Measurements from ENCODE around the gene ZNF337. TPM values are rescaled to one million over a fixed set of nuclear protein-coding genes. Genes with fewer than 3 reads are reported as not detected.
"Not testable (repeated sequence)": the region's sequence is repeated elsewhere in the genome, so short reads cannot be mapped to it uniquely, and the experiment has no call there.

The ZNF337 gene
- total RNA-seq, 2 donors from 2014 or later, result 14.8 to 16.2 TPM

- ATAC-seq, result no peak
- no peak overlapping the region for H3K4me3 Mint-ChIP-seq
- H3K9me3 ChIP-seq (ENCODE audit: control insufficient read depth, low read length, poor library complexity, severe bottlenecking), result no peaks in the 10 kb centered on the region
- H3K27ac Mint-ChIP-seq, result no peak overlapping the region
- DNase-seq, result no peak
- H3K27me3 Mint-ChIP-seq, result no peaks in the 10 kb centered on the region
- peaks cover 14% of the 10 kb centered on the region for H3K4me1 Mint-ChIP-seq
- H3K36me3 Mint-ChIP-seq (ENCODE audit: low read depth), result peaks cover 5% of the 10 kb centered on the region
These were observed 11.2 kb downstream of the ZNF337 start for GRCh38 chr20:25685276-25686080.

GRCh38 chr20:25683826-25684225 lies 12.8 kb downstream of the ZNF337 start:
- not testable (repeated sequence) for H3K9me3 ChIP-seq (ENCODE audit: control insufficient read depth, low read length, poor library complexity, severe bottlenecking); H3K27me3 Mint-ChIP-seq; H3K27ac Mint-ChIP-seq; ATAC-seq; H3K4me3 Mint-ChIP-seq; H3K36me3 Mint-ChIP-seq (ENCODE audit: low read depth); DNase-seq
- peaks cover 14% of the 10 kb centered on the region for H3K4me1 Mint-ChIP-seq

- Mint-ChIP-seq H3K27ac (no peak overlapping the region), H3K27me3 (no peaks in the 10 kb centered on the region), H3K4me1 (peaks cover 14% of the 10 kb centered on the region), H3K4me3 (no peak overlapping the region), H3K36me3 (ENCODE audit: low read depth) (peaks cover 9% of the 10 kb centered on the region)
- ATAC-seq, result no peak
- no peak for DNase-seq
- no peaks in the 10 kb centered on the region for H3K9me3 ChIP-seq (ENCODE audit: control insufficient read depth, low read length, poor library complexity, severe bottlenecking)
These were observed 13.6 kb downstream of the ZNF337 start for GRCh38 chr20:25683050-25683449.

GRCh38 chr20:25676164-25676809 lies 20.4 kb downstream of the ZNF337 start:
- peaks cover 9% of the 10 kb centered on the region for H3K4me1 Mint-ChIP-seq
- no peak overlapping the region for H3K4me3 Mint-ChIP-seq
- DNase-seq (no peak), ATAC-seq (no peak)
- H3K36me3 Mint-ChIP-seq (ENCODE audit: low read depth), result peaks cover 16% of the 10 kb centered on the region
- no peaks in the 10 kb centered on the region for H3K27me3 Mint-ChIP-seq
- no peak overlapping the region for H3K27ac Mint-ChIP-seq
- H3K9me3 ChIP-seq (ENCODE audit: control insufficient read depth, low read length, poor library complexity, severe bottlenecking), result no peaks in the 10 kb centered on the region

GRCh38 chr20:25675161-25675560 lies 21.5 kb downstream of the ZNF337 start:
- ATAC-seq (no peak), DNase-seq (no peak)
- H3K27ac Mint-ChIP-seq, result no peak overlapping the region
- peaks cover 16% of the 10 kb centered on the region for H3K36me3 Mint-ChIP-seq (ENCODE audit: low read depth)
- no peaks in the 10 kb centered on the region for H3K9me3 ChIP-seq (ENCODE audit: control insufficient read depth, low read length, poor library complexity, severe bottlenecking)
- peaks cover 9% of the 10 kb centered on the region for H3K4me1 Mint-ChIP-seq
- H3K4me3 Mint-ChIP-seq, result no peak overlapping the region
- H3K27me3 Mint-ChIP-seq, result no peaks in the 10 kb centered on the region

- no peaks in the 10 kb centered on the region for H3K27me3 Mint-ChIP-seq
- DNase-seq (no peak), ATAC-seq (no peak)
- H3K9me3 ChIP-seq (ENCODE audit: control insufficient read depth, low read length, poor library complexity, severe bottlenecking), result no peaks in the 10 kb centered on the region
- H3K36me3 Mint-ChIP-seq (ENCODE audit: low read depth), result peaks cover 11% of the 10 kb centered on the region
- H3K4me1 Mint-ChIP-seq, result peaks cover 7% of the 10 kb centered on the region
- no peak overlapping the region for H3K27ac Mint-ChIP-seq
- no peak overlapping the region for H3K4me3 Mint-ChIP-seq
These were observed 23.9 kb downstream of the ZNF337 start for GRCh38 chr20:25672659-25673235.

GRCh38 chr20:25669826-25670422 lies 26.7 kb downstream of the ZNF337 start:
- H3K9me3 ChIP-seq (ENCODE audit: control insufficient read depth, low read length, poor library complexity, severe bottlenecking), result no peaks in the 10 kb centered on the region
- DNase-seq, result no peak
- Mint-ChIP-seq H3K4me3 (no peak overlapping the region), H3K36me3 (ENCODE audit: low read depth) (peaks cover 5% of the 10 kb centered on the region), H3K4me1 (peaks cover 4% of the 10 kb centered on the region), H3K27ac (no peak overlapping the region), H3K27me3 (no peaks in the 10 kb centered on the region)
- ATAC-seq, result no peak

GRCh38 chr20:25668446-25668845 lies 28.2 kb downstream of the ZNF337 start:
- Mint-ChIP-seq H3K4me3 (no peak overlapping the region), H3K4me1 (peaks cover 4% of the 10 kb centered on the region), H3K27ac (no peak overlapping the region), H3K36me3 (ENCODE audit: low read depth) (no peaks in the 10 kb centered on the region), H3K27me3 (no peaks in the 10 kb centered on the region)
- no peaks in the 10 kb centered on the region for H3K9me3 ChIP-seq (ENCODE audit: control insufficient read depth, low read length, poor library complexity, severe bottlenecking)
- DNase-seq (no peak), ATAC-seq (no peak)

GRCh38 chr20:25659999-25660398 lies 36.7 kb downstream of the ZNF337 start:
- H3K4me3 Mint-ChIP-seq, result peak overlapping the region; percentile 93
- ATAC-seq (peak; percentile 50), DNase-seq (no peak)
- peak overlapping the region; percentile 99 for H3K27ac Mint-ChIP-seq
- no peaks in the 10 kb centered on the region for H3K9me3 ChIP-seq (ENCODE audit: control insufficient read depth, low read length, poor library complexity, severe bottlenecking)
- peaks cover 21% of the 10 kb centered on the region for H3K4me1 Mint-ChIP-seq
- no peaks in the 10 kb centered on the region for H3K27me3 Mint-ChIP-seq
- H3K36me3 Mint-ChIP-seq (ENCODE audit: low read depth), result peaks cover 2% of the 10 kb centered on the region

GRCh38 chr20:25654487-25654886 lies 42.2 kb downstream of the ZNF337 start:
- Mint-ChIP-seq H3K27me3 (no peaks in the 10 kb centered on the region), H3K4me1 (peaks cover 8% of the 10 kb centered on the region), H3K36me3 (ENCODE audit: low read depth) (peaks cover 7% of the 10 kb centered on the region), H3K27ac (no peak overlapping the region), H3K4me3 (no peak overlapping the region)
- no peak for DNase-seq
- H3K9me3 ChIP-seq (ENCODE audit: control insufficient read depth, low read length, poor library complexity, severe bottlenecking), result no peaks in the 10 kb centered on the region
- no peak for ATAC-seq

GRCh38 chr20:25652866-25653265 lies 43.8 kb downstream of the ZNF337 start:
- H3K9me3 ChIP-seq (ENCODE audit: control insufficient read depth, low read length, poor library complexity, severe bottlenecking); H3K4me1 Mint-ChIP-seq; ATAC-seq; H3K27me3 Mint-ChIP-seq; H3K4me3 Mint-ChIP-seq; H3K27ac Mint-ChIP-seq; DNase-seq; H3K36me3 Mint-ChIP-seq (ENCODE audit: low read depth): not testable (repeated sequence)

- Mint-ChIP-seq H3K27ac (no peak overlapping the region), H3K4me3 (no peak overlapping the region), H3K36me3 (ENCODE audit: low read depth) (peaks cover 2% of the 10 kb centered on the region), H3K4me1 (peaks cover 7% of the 10 kb centered on the region), H3K27me3 (no peaks in the 10 kb centered on the region)
- DNase-seq (no peak), ATAC-seq (no peak)
- H3K9me3 ChIP-seq (ENCODE audit: control insufficient read depth, low read length, poor library complexity, severe bottlenecking), result no peaks in the 10 kb centered on the region
These were observed 51.8 kb downstream of the ZNF337 start for GRCh38 chr20:25644814-25645213.

GRCh38 chr20:25643716-25644115 lies 52.9 kb downstream of the ZNF337 start:
- Mint-ChIP-seq H3K27ac (peak overlapping the region; percentile 74), H3K4me1 (peaks cover 7% of the 10 kb centered on the region), H3K4me3 (no peak overlapping the region), H3K27me3 (no peaks in the 10 kb centered on the region), H3K36me3 (ENCODE audit: low read depth) (peaks cover 2% of the 10 kb centered on the region)
- H3K9me3 ChIP-seq (ENCODE audit: control insufficient read depth, low read length, poor library complexity, severe bottlenecking), result no peaks in the 10 kb centered on the region
- ATAC-seq (peak; percentile 83), DNase-seq (no peak)
